HepG2 (cell line): ENCODE data around the gene NBPF1. TPM values are rescaled to one million over a fixed set of nuclear protein-coding genes. Genes with fewer than 3 reads are reported as not detected.

Source experiments
- ATAD3A ChIP-seq: sonication (generic); formaldehyde crosslinking; IDR thresholded peaks from 2 replicates; pipeline ENCODE4 v1.4.0; 2020; ENCODE audit warnings: missing genetic modification reagents
- NFE2L1 ChIP-seq: sonication (generic); formaldehyde crosslinking; IDR thresholded peaks from 2 replicates; pipeline ENCODE4 v1.4.0; 2020; ENCODE audit warnings: missing genetic modification reagents, mild to moderate bottlenecking, borderline replicate concordance
- PHB2 ChIP-seq: fragments of 450-650 bp; IDR thresholded peaks from 2 replicates; pipeline ENCODE4 v1.6.1; 2018; ENCODE audit not compliant: partially characterized antibody
- POLR2AphosphoS2 ChIP-seq: IDR thresholded peaks from 2 replicates; pipeline ENCODE4 v1.6.1; 2011; ENCODE audit warnings: low read depth, low read length, improper control_type of control experiment
- PTBP1 ChIP-seq: fragments of 200-400 bp; formaldehyde crosslinking; IDR thresholded peaks from 2 replicates; pipeline ENCODE4 v1.6.1; 2018; ENCODE audit warnings: low read length, low read depth; ENCODE audit not compliant: poor library complexity, severe bottlenecking
- SIX1 ChIP-seq: sonication (generic); formaldehyde crosslinking; IDR thresholded peaks from 2 replicates; pipeline ENCODE4 v1.4.0; 2020; ENCODE audit warnings: missing genetic modification reagents, borderline replicate concordance
- TBP ChIP-seq: sonication (generic); formaldehyde crosslinking; IDR thresholded peaks from 2 replicates; pipeline ENCODE4 v1.5.0; 2020; ENCODE audit warnings: missing genetic modification reagents
- ZBTB38 ChIP-seq: sonication (generic); formaldehyde crosslinking; IDR thresholded peaks from 2 replicates; pipeline ENCODE4 v1.5.1; 2020; ENCODE audit warnings: mild to moderate bottlenecking, missing genetic modification reagents
- ZBTB7B ChIP-seq: sonication (generic); formaldehyde crosslinking; IDR thresholded peaks from 2 replicates; pipeline ENCODE4 v1.4.0; 2020; ENCODE audit warnings: missing genetic modification reagents
- ZFP41 ChIP-seq: sonication (generic); formaldehyde crosslinking; IDR thresholded peaks from 2 replicates; pipeline ENCODE4 v1.4.0; 2020; ENCODE audit warnings: mild to moderate bottlenecking, missing genetic modification reagents, borderline replicate concordance
- ZNF501 ChIP-seq: sonication (generic); formaldehyde crosslinking; IDR thresholded peaks from 2 replicates; pipeline ENCODE4 v1.5.1; 2020; ENCODE audit warnings: mild to moderate bottlenecking, moderate library complexity, missing genetic modification reagents
- ZNF557 ChIP-seq: sonication (generic); formaldehyde crosslinking; IDR thresholded peaks from 2 replicates; pipeline ENCODE4 v1.4.0; 2020; ENCODE audit warnings: missing genetic modification reagents
- ZNF563 ChIP-seq: sonication (generic); formaldehyde crosslinking; IDR thresholded peaks from 2 replicates; pipeline ENCODE4 v1.8.0; 2022; ENCODE audit warnings: mild to moderate bottlenecking, moderate library complexity, missing genetic modification reagents
- ZNF672 ChIP-seq: sonication (generic); formaldehyde crosslinking; IDR thresholded peaks from 2 replicates; pipeline ENCODE4 v1.8.1; 2022; ENCODE audit warnings: missing genetic modification reagents
- ZNF790 ChIP-seq: sonication (generic); formaldehyde crosslinking; IDR thresholded peaks from 2 replicates; pipeline ENCODE4 v1.8.0; 2022; ENCODE audit warnings: missing genetic modification reagents, mild to moderate bottlenecking, borderline replicate concordance
- polyA plus RNA-seq, 8 experiments: library from polyadenylated mRNA; depleted of rRNA in 3 of 8; stranded (reverse) in 7 of 8; unstranded in 1 of 8; fragments of >200 nt; fragmentation: Illumina TruSeq in 4 of 8; extraction: Trizol in 4 of 8; gene quantifications; 2 replicates each; pipeline versions ENCODE4 v1.2.1 to v1.2.3, GENCODE V29; 2011 to 2016; ENCODE audit warnings: low read depth in 4 of 8, missing spikeins in 1 of 8, mixed read lengths in 1 of 8; ENCODE audit not compliant: insufficient read depth in 1 of 8
- total RNA-seq, 5 experiments: library from RNA; depleted of rRNA; stranded (reverse); fragments of >200 nt; fragmentation: Illumina TruSeq; extraction: Trizol; gene quantifications; 2 replicates each; pipeline ENCODE4 v1.2.3, GENCODE V29; 2016; ENCODE audit warnings: low read depth in 1 of 5
- TF ChIP-seq, protein P1 (sequence below): sonication (generic); formaldehyde crosslinking; IDR thresholded peaks from 2 replicates; pipeline ENCODE4 v1.8.1; 2023; ENCODE audit warnings: mild to moderate bottlenecking, missing genetic modification reagents, borderline replicate concordance
- TF ChIP-seq, protein P2 (sequence below): sonication (generic); formaldehyde crosslinking; IDR thresholded peaks from 2 replicates; pipeline ENCODE4 v1.9.0; 2021; ENCODE audit warnings: mild to moderate bottlenecking, missing genetic modification reagents
- TF ChIP-seq, protein P3 (sequence below): sonication (generic); formaldehyde crosslinking; IDR thresholded peaks from 2 replicates; pipeline ENCODE4 v1.5.0; 2020; ENCODE audit warnings: mild to moderate bottlenecking, missing genetic modification reagents, borderline replicate concordance
- TF ChIP-seq, protein P4 (sequence below): sonication (generic); formaldehyde crosslinking; IDR thresholded peaks from 2 replicates; pipeline ENCODE4 v1.4.0; 2020; ENCODE audit warnings: missing genetic modification reagents

Gene NBPF1
- total and polyA plus RNA-seq, 2 of the 13 experiments (the other 11 are each of a cell fraction or from before 2014, with no cell fraction given) = 30.3 to 35.6 TPM

DNA sequence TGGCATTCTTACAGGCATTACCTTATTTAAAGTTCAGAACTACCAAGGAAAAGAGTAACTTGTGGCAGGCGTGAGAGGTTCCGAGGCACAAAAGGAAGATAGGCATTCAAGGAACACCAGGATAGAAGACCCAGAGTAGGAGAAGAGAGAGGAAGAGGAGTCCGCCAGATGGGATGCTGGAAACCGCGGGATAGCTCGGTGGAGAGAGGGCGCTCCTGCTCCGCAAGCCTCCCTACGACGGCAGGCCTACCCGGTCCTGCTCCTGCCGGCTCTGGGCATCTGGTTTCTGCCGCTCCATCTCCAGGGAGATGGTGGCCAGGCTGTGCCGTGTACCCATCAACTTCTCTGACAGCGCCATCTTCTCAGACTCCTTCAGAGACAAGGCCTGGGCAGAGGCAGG, 5.4 kb upstream of the NBPF1 start (continued):
- TF ChIP-seq, protein P1, sequence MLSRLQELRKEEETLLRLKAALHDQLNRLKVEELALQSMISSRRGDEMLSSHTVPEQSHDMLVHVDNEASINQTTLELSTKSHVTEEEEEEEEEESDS (CRISPR knock-in tag) = no peak
- TF ChIP-seq, protein P2, sequence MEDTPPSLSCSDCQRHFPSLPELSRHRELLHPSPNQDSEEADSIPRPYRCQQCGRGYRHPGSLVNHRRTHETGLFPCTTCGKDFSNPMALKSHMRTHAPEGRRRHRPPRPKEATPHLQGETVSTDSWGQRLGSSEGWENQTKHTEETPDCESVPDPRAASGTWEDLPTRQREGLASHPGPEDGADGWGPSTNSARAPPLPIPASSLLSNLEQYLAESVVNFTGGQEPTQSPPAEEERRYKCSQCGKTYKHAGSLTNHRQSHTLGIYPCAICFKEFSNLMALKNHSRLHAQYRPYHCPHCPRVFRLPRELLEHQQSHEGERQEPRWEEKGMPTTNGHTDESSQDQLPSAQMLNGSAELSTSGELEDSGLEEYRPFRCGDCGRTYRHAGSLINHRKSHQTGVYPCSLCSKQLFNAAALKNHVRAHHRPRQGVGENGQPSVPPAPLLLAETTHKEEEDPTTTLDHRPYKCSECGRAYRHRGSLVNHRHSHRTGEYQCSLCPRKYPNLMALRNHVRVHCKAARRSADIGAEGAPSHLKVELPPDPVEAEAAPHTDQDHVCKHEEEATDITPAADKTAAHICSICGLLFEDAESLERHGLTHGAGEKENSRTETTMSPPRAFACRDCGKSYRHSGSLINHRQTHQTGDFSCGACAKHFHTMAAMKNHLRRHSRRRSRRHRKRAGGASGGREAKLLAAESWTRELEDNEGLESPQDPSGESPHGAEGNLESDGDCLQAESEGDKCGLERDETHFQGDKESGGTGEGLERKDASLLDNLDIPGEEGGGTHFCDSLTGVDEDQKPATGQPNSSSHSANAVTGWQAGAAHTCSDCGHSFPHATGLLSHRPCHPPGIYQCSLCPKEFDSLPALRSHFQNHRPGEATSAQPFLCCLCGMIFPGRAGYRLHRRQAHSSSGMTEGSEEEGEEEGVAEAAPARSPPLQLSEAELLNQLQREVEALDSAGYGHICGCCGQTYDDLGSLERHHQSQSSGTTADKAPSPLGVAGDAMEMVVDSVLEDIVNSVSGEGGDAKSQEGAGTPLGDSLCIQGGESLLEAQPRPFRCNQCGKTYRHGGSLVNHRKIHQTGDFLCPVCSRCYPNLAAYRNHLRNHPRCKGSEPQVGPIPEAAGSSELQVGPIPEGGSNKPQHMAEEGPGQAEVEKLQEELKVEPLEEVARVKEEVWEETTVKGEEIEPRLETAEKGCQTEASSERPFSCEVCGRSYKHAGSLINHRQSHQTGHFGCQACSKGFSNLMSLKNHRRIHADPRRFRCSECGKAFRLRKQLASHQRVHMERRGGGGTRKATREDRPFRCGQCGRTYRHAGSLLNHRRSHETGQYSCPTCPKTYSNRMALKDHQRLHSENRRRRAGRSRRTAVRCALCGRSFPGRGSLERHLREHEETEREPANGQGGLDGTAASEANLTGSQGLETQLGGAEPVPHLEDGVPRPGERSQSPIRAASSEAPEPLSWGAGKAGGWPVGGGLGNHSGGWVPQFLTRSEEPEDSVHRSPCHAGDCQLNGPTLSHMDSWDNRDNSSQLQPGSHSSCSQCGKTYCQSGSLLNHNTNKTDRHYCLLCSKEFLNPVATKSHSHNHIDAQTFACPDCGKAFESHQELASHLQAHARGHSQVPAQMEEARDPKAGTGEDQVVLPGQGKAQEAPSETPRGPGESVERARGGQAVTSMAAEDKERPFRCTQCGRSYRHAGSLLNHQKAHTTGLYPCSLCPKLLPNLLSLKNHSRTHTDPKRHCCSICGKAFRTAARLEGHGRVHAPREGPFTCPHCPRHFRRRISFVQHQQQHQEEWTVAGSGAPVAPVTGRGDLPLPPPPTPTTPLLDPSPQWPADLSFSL (CRISPR knock-in tag) = no peak
- TF ChIP-seq ZBTB7B (CRISPR knock-in tag) = no peak
- TF ChIP-seq PHB2 = no peak
- TF ChIP-seq ZNF790 (CRISPR knock-in tag) = no peak
- TF ChIP-seq ZBTB38 = peak; percentile 71; the same call in 1 of the 2 replicates
- no peak for TF ChIP-seq ZNF557 (CRISPR knock-in tag)
- TF ChIP-seq POLR2AphosphoS2 = no peak
- no peak for TF ChIP-seq NFE2L1 (CRISPR knock-in tag)
- no peak for TF ChIP-seq SIX1 (CRISPR knock-in tag)
- TF ChIP-seq, protein P3, sequence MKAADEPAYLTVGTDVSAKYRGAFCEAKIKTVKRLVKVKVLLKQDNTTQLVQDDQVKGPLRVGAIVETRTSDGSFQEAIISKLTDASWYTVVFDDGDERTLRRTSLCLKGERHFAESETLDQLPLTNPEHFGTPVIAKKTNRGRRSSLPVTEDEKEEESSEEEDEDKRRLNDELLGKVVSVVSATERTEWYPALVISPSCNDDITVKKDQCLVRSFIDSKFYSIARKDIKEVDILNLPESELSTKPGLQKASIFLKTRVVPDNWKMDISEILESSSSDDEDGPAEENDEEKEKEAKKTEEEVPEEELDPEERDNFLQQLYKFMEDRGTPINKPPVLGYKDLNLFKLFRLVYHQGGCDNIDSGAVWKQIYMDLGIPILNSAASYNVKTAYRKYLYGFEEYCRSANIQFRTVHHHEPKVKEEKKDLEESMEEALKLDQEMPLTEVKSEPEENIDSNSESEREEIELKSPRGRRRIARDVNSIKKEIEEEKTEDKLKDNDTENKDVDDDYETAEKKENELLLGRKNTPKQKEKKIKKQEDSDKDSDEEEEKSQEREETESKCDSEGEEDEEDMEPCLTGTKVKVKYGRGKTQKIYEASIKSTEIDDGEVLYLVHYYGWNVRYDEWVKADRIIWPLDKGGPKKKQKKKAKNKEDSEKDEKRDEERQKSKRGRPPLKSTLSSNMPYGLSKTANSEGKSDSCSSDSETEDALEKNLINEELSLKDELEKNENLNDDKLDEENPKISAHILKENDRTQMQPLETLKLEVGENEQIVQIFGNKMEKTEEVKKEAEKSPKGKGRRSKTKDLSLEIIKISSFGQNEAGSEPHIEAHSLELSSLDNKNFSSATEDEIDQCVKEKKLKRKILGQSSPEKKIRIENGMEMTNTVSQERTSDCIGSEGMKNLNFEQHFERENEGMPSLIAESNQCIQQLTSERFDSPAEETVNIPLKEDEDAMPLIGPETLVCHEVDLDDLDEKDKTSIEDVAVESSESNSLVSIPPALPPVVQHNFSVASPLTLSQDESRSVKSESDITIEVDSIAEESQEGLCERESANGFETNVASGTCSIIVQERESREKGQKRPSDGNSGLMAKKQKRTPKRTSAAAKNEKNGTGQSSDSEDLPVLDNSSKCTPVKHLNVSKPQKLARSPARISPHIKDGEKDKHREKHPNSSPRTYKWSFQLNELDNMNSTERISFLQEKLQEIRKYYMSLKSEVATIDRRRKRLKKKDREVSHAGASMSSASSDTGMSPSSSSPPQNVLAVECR (CRISPR knock-in tag) = no peak
- TF ChIP-seq ZNF672 = no peak
- no peak for TF ChIP-seq ATAD3A (CRISPR knock-in tag)
- no peak for TF ChIP-seq ZNF501
- TF ChIP-seq, protein P4, sequence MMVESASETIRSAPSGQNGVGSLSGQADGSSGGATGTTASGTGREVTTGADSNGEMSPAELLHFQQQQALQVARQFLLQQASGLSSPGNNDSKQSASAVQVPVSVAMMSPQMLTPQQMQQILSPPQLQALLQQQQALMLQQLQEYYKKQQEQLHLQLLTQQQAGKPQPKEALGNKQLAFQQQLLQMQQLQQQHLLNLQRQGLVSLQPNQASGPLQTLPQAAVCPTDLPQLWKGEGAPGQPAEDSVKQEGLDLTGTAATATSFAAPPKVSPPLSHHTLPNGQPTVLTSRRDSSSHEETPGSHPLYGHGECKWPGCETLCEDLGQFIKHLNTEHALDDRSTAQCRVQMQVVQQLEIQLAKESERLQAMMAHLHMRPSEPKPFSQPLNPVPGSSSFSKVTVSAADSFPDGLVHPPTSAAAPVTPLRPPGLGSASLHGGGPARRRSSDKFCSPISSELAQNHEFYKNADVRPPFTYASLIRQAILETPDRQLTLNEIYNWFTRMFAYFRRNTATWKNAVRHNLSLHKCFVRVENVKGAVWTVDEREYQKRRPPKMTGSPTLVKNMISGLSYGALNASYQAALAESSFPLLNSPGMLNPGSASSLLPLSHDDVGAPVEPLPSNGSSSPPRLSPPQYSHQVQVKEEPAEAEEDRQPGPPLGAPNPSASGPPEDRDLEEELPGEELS = no peak
- no peak for TF ChIP-seq TBP
- TF ChIP-seq ZFP41 (CRISPR knock-in tag) = no peak
- TF ChIP-seq ZNF563 (CRISPR knock-in tag) = no peak
- TF ChIP-seq PTBP1 = no peak
